Fibroblast of lung (primary cell): Measurements from ENCODE around the gene GMPR2. TPM values are rescaled to one million over a fixed set of nuclear protein-coding genes. Genes with fewer than 3 reads are reported as not detected.

Source experiments
- DNase-seq, 2 donors: peaks; one replicate each; pipeline versions ENCODE4 v3.0.0 to v3.0.0-alpha.2; 2010; ENCODE audit warnings: low read depth in 2 of 2
- H2AFZ ChIP-seq: 2 replicates; pipeline ENCODE4 v1.5.1; 2012; ENCODE audit warnings: low read length, control low read depth, inconsistent platforms
- H3K27ac ChIP-seq: 2 replicates; pipeline ENCODE4 v1.5.1; 2011; ENCODE audit warnings: low read length, control low read depth; ENCODE audit not compliant: insufficient read depth
- H3K27me3 ChIP-seq: 2 replicates; pipeline ENCODE4 v1.5.1; 2011; ENCODE audit warnings: mild to moderate bottlenecking, low read length; ENCODE audit not compliant: control insufficient read depth, insufficient read depth
- H3K36me3 ChIP-seq: 2 replicates; pipeline ENCODE4 v1.5.1; 2011; ENCODE audit warnings: low read length; ENCODE audit not compliant: control insufficient read depth, insufficient read depth
- H3K4me1 ChIP-seq: 2 replicates; pipeline ENCODE4 v1.5.1; 2011; ENCODE audit warnings: low read length; ENCODE audit not compliant: control insufficient read depth, insufficient read depth; ENCODE audit errors: extremely low read depth
- H3K4me2 ChIP-seq: 2 replicates; pipeline ENCODE4 v1.5.1; 2011; ENCODE audit warnings: low read length, control low read depth; ENCODE audit not compliant: insufficient read depth; ENCODE audit errors: extremely low read depth
- H3K4me3 ChIP-seq, 4 experiments: fragments of 200-600 bp in 1 of 4; sonication (generic) in 1 of 4; replicated peaks in 1 of 4; 2 replicates each; pipeline ENCODE4 v1.5.1; 2011 to 2016; ENCODE audit warnings: low read length in 4 of 4, low read depth in 3 of 4, mild to moderate bottlenecking in 3 of 4, control low read depth in 2 of 4, inconsistent platforms in 1 of 4, mixed read lengths in 1 of 4; ENCODE audit not compliant: insufficient read depth in 1 of 4; ENCODE audit errors: control extremely low read depth in 1 of 4
- H3K79me2 ChIP-seq: 2 replicates; pipeline ENCODE4 v1.5.1; 2012; ENCODE audit warnings: mild to moderate bottlenecking, low read length, inconsistent platforms; ENCODE audit not compliant: control insufficient read depth, insufficient read depth
- H3K9ac ChIP-seq: 2 replicates; pipeline ENCODE4 v1.5.1; 2011; ENCODE audit warnings: mild to moderate bottlenecking, low read length, control low read depth; ENCODE audit not compliant: insufficient read depth
- H3K9me3 ChIP-seq: 2 replicates; pipeline ENCODE4 v1.5.1; 2012; ENCODE audit warnings: low read depth, low read length; ENCODE audit not compliant: control insufficient read depth, insufficient read depth
- H4K20me1 ChIP-seq: 2 replicates; pipeline ENCODE4 v1.5.1; 2011; ENCODE audit warnings: low read length; ENCODE audit not compliant: control insufficient read depth, insufficient read depth; ENCODE audit errors: extremely low read depth
- EZH2 ChIP-seq: IDR thresholded peaks from 2 replicates; pipeline ENCODE4 v1.5.1; 2012; ENCODE audit warnings: low read length, control low read depth, mild to moderate bottlenecking; ENCODE audit errors: missing control alignments
- polyA plus RNA-seq, 2 donors: library from polyadenylated mRNA; depleted of rRNA in 1 of 2; stranded (reverse) in 1 of 2; unstranded in 1 of 2; fragments of >200 nt; gene quantifications; 2 replicates each; pipeline ENCODE4 v1.2.1, GENCODE V29; 2011 to 2012; ENCODE audit warnings: missing spikeins in 1 of 2
- total RNA-seq: library from RNA; depleted of rRNA; stranded (reverse); fragments of >200 nt; gene quantifications from 2 replicates; pipeline ENCODE4 v1.2.1, GENCODE V29; 2014
- TF ChIP-seq, protein P1 (sequence below), 2 donors: IDR thresholded peaks in 1 of 2; conservative IDR thresholded peaks in 1 of 2; 1 replicate in 1 of 2; 2 replicates in 1 of 2; pipeline ENCODE4 v1.5.1; 2011 to 2012; ENCODE audit warnings: low read length in 2 of 2, control low read depth in 1 of 2, inconsistent platforms in 1 of 2, low read depth in 1 of 2, mild to moderate bottlenecking in 1 of 2

Gene GMPR2
- total and polyA plus RNA-seq, 2 donors (not counting 1 experiment from before 2014, with no cell fraction given): 80.2 to 128 TPM

DNA sequence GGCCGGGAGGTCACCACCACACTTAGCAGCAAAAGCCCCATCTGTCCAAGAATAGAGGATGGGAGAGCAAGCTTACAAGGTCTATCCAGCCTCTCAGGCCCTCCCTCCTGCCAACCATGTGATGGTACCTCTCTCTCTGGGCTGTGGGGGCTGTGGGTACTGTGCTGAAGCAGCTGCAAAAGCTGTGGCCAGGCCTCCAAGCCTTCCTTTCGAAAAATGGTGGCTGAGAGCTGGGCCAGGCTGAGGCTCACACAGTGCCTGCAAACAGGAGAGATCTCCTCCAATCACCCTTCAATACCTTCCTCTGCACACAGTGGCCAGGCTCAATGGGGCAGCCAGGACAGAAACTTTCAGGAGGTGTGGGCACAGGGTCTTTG lies 45.2 kb upstream of the GMPR2 start:
- Histone ChIP-seq H3K27ac (no peak overlapping the region), H3K4me3 (peak overlapping the region; percentile 78 to 87 (median 82))
- DNase-seq: no peak

GRCh38 chr14:24188251-24189058 lies 44.3 kb upstream of the GMPR2 start, which contains the start of gene IPO4:
TSS of gene IPO4 (minus strand) at chr14:24188816. CDS start at chr14:24188787, 29 bp downstream.
- DNase-seq: peak; percentile 98 to 99
- no peak for TF ChIP-seq EZH2
- TF ChIP-seq, protein P1, sequence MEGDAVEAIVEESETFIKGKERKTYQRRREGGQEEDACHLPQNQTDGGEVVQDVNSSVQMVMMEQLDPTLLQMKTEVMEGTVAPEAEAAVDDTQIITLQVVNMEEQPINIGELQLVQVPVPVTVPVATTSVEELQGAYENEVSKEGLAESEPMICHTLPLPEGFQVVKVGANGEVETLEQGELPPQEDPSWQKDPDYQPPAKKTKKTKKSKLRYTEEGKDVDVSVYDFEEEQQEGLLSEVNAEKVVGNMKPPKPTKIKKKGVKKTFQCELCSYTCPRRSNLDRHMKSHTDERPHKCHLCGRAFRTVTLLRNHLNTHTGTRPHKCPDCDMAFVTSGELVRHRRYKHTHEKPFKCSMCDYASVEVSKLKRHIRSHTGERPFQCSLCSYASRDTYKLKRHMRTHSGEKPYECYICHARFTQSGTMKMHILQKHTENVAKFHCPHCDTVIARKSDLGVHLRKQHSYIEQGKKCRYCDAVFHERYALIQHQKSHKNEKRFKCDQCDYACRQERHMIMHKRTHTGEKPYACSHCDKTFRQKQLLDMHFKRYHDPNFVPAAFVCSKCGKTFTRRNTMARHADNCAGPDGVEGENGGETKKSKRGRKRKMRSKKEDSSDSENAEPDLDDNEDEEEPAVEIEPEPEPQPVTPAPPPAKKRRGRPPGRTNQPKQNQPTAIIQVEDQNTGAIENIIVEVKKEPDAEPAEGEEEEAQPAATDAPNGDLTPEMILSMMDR (conservative IDR thresholded peaks at IDR 0.05 in 1 of 2, IDR thresholded peaks at IDR 0.05 in 1 of 2; ENCODE audit: low read depth in 1 of 2, low read length in 2 of 2): no peak
- no peaks in the 10 kb centered on the region for H4K20me1 ChIP-seq
- peak within 1 kb of the TSS; percentile 54 for H2AFZ ChIP-seq
- peaks cover 14% of the 10 kb centered on the region for H3K79me2 ChIP-seq
- peak within 1 kb of the TSS; percentile 97 for H3K4me2 ChIP-seq
- H3K9me3 ChIP-seq: no peaks in the 10 kb centered on the region
- H3K27me3 ChIP-seq: no peaks in the 10 kb centered on the region
- H3K4me1 ChIP-seq: peaks cover 4% of the 10 kb centered on the region
- H3K36me3 ChIP-seq: peaks cover 29% of the 10 kb centered on the region
- peak within 1 kb of the TSS; percentile 80 for H3K9ac ChIP-seq
- H3K27ac ChIP-seq: peak within 1 kb of the TSS; percentile 86
- H3K4me3 ChIP-seq: peak within 1 kb of the TSS; percentile 78 to 87 (median 82)

More for the DNA sequence above, 45.2 kb upstream of the GMPR2 start:
- Histone ChIP-seq H2AFZ (no peak overlapping the region), H3K9me3 (no peaks in the 10 kb centered on the region), H3K4me1 (peaks cover 4% of the 10 kb centered on the region), H3K4me2 (peak overlapping the region; percentile 97), H3K27me3 (no peaks in the 10 kb centered on the region), H3K79me2 (peaks cover 10% of the 10 kb centered on the region), H4K20me1 (no peaks in the 10 kb centered on the region), H3K36me3 (peaks cover 25% of the 10 kb centered on the region), H3K9ac (no peak overlapping the region)
- TF ChIP-seq, protein P1 (conservative IDR thresholded peaks at IDR 0.05 in 1 of 2, IDR thresholded peaks at IDR 0.05 in 1 of 2; ENCODE audit: low read depth in 1 of 2, low read length in 2 of 2): no peak
- TF ChIP-seq EZH2: no peak

GRCh38 chr14:24189059-24189375 lies 43.7 kb upstream of the GMPR2 start:
- Histone ChIP-seq H3K4me3 (peak overlapping the region in 2 of 4 experiments; percentile 23 to 84), H3K4me2 (peak overlapping the region; percentile 97)
- no peak for DNase-seq

More at GRCh38 chr14:24189059-24189375, 43.7 kb upstream of the GMPR2 start:
- Histone ChIP-seq H3K27me3 (no peaks in the 10 kb centered on the region), H4K20me1 (no peaks in the 10 kb centered on the region), H3K9ac (peak overlapping the region; percentile 10), H2AFZ (no peak overlapping the region), H3K36me3 (peaks cover 27% of the 10 kb centered on the region), H3K27ac (peak overlapping the region; percentile 86), H3K79me2 (peaks cover 14% of the 10 kb centered on the region), H3K9me3 (no peaks in the 10 kb centered on the region), H3K4me1 (peaks cover 4% of the 10 kb centered on the region)
- no peak for TF ChIP-seq EZH2
- TF ChIP-seq, protein P1 (conservative IDR thresholded peaks at IDR 0.05 in 1 of 2, IDR thresholded peaks at IDR 0.05 in 1 of 2; ENCODE audit: low read depth in 1 of 2, low read length in 2 of 2): no peak
